Spinal cord (tissue), 10 donors: Measurements from ENCODE around the gene PSTPIP1. TPM values are rescaled to one million over a fixed set of nuclear protein-coding genes. Genes with fewer than 3 reads are reported as not detected.

Source experiments
- DNase-seq, 6 donors: peaks; one replicate each; pipeline versions ENCODE4 v3.0.0 to v3.0.0-alpha.2; 2013 to 2015; ENCODE audit warnings: low spot score in 6 of 6, low read depth in 4 of 6
- H3K27ac ChIP-seq: one replicate; pipeline ENCODE4 v1.5.1; 2013; ENCODE audit warnings: low read depth, low read length, control low read depth
- H3K27me3 ChIP-seq: one replicate; pipeline ENCODE4 v1.6.1; 2013; ENCODE audit warnings: low read length; ENCODE audit not compliant: control insufficient read depth, insufficient read depth
- H3K36me3 ChIP-seq: one replicate; pipeline ENCODE4 v1.6.1; 2013; ENCODE audit warnings: low read length; ENCODE audit not compliant: control insufficient read depth, insufficient read depth
- H3K4me1 ChIP-seq: one replicate; pipeline ENCODE4 v1.6.1; 2013; ENCODE audit warnings: low read length; ENCODE audit not compliant: control insufficient read depth, insufficient read depth
- H3K4me3 ChIP-seq: one replicate; pipeline ENCODE4 v1.5.1; 2013; ENCODE audit warnings: low read depth, low read length, control low read depth
- H3K9me3 ChIP-seq: one replicate; pipeline ENCODE4 v1.6.1; 2013; ENCODE audit warnings: low read length; ENCODE audit not compliant: control insufficient read depth, insufficient read depth
- WGBS: methylation state at CpG from one replicate; pipeline ENCODE4 v1.1.5; 2013; ENCODE audit warnings: missing lambda C conversion rate; ENCODE audit not compliant: insufficient coverage; 5-methylcytosine and 5-hydroxymethylcytosine counted together
- polyA plus RNA-seq, 2 donors: library from polyadenylated mRNA; unstranded; fragments of 120-200 nt; gene quantifications; one replicate each; pipeline ENCODE4 v1.2.1, GENCODE V29; 2013; ENCODE audit not compliant: insufficient read length in 2 of 2
- total RNA-seq, 2 donors: library from RNA; depleted of rRNA in 1 of 2; stranded (reverse); fragments of 120-200 nt in 1 of 2; fragments of >200 nt in 1 of 2; gene quantifications; one replicate each; pipeline versions ENCODE4 v1.2.3 to v1.2.4, GENCODE V29; 2013 to 2014
- donor health status: healthy.

Gene PSTPIP1
- total and polyA plus RNA-seq, 4 donors, result 1.4 to 3.3 (median 1.7) TPM

DNA sequence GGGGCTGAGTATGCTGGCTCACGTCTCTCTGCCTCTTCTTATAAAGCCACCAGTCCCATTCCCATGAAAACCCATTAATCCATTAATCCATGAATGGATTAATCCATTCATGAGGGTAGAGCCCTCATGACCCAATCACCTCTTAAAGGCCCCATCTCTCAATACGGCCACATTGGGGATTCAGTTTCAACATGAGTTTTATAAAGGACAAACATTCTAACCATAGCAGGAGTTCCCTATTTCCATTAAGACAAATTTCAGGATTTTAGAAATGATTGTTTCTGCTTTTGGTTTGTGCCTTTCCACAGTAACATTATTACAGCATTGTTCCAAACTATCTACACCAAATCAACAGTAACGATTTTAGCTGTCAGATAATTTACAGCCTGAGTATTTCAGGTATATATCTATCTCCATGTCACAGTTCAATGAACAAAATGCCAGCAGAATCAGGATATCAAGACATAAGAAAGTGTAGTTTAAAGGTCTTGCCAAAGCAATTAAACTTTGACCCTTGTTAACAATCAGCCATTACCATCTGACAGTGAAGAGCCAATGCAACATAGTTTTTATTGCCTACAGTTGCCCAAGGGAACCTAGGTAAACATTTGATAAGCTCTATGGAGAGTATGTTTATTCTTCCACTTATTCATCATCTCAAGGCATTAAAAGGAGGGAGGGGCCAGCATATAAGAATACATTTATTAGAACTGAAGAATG, 72.2 kb downstream of the PSTPIP1 start:
- Histone ChIP-seq H3K4me3 (no peak overlapping the region), H3K4me1 (peaks cover 3% of the 10 kb centered on the region)

GRCh38 chr15:77067691-77068367, 72.9 kb downstream of the PSTPIP1 start:
- no peak overlapping the region for H3K27ac ChIP-seq
- H3K27me3 ChIP-seq, result no peaks in the 10 kb centered on the region
- no peak overlapping the region for H3K4me3 ChIP-seq
- WGBS, result 87% methylated on average over 1 of the region's 3 CpGs
- no peaks in the 10 kb centered on the region for H3K9me3 ChIP-seq
- no peak for DNase-seq
- peaks cover 3% of the 10 kb centered on the region for H3K4me1 ChIP-seq
- H3K36me3 ChIP-seq, result no peaks in the 10 kb centered on the region

More for the DNA sequence above, 72.2 kb downstream of the PSTPIP1 start:
- Histone ChIP-seq H3K9me3 (no peaks in the 10 kb centered on the region), H3K27ac (no peak overlapping the region), H3K27me3 (no peaks in the 10 kb centered on the region), H3K36me3 (no peaks in the 10 kb centered on the region)
- WGBS, result no CpG with 5 or more reads among the region's 3 CpGs
- DNase-seq, result no peak

GRCh38 chr15:77068633-77069032, 73.7 kb downstream of the PSTPIP1 start:
- H3K36me3 ChIP-seq, result no peaks in the 10 kb centered on the region
- DNase-seq, result no peak
- no peaks in the 10 kb centered on the region for H3K27me3 ChIP-seq
- H3K4me1 ChIP-seq, result peaks cover 3% of the 10 kb centered on the region
- H3K4me3 ChIP-seq, result no peak overlapping the region
- no peak overlapping the region for H3K27ac ChIP-seq
- no peaks in the 10 kb centered on the region for H3K9me3 ChIP-seq
- WGBS, result no CpG with 5 or more reads among the region's 7 CpGs

DNA sequence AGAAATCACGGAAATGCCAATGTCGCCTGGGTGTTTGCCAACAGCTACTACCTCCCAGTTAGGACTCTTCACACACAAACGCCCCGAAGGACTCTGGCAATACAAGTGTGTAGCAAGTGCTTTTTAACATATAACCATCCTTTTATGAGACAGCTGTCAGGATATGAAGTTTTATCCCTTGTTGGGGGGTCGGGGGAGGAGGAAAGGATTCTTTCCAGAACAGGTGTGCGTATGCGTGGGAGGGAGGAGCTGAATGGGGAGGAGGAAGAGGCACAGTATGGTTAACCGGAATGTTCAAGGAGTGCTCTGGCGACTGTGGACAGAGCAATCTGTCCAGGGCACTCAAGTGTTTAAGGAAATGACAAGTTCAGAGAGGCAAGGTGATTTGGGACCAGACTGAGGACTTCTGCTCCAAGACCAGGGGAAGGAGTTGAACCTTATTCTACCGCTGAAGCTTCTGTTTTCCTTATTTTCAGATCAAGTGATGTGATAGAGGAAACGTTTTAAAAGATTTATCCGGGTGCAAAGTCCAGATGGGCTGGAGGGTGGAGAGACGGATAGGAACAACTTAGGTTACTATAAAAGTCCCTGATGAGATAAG, 74.7 kb downstream of the PSTPIP1 start:
- peak in 1 of 6 donors; percentile 43 for DNase-seq
- no peaks in the 10 kb centered on the region for H3K27me3 ChIP-seq
- no peaks in the 10 kb centered on the region for H3K9me3 ChIP-seq
- H3K27ac ChIP-seq, result peak overlapping the region; percentile 88
- peak overlapping the region; percentile 79 for H3K4me3 ChIP-seq
- H3K36me3 ChIP-seq, result no peaks in the 10 kb centered on the region
- H3K4me1 ChIP-seq, result peaks cover 3% of the 10 kb centered on the region
- 16% methylated on average over 6 of the region's 13 CpGs for WGBS

DNA sequence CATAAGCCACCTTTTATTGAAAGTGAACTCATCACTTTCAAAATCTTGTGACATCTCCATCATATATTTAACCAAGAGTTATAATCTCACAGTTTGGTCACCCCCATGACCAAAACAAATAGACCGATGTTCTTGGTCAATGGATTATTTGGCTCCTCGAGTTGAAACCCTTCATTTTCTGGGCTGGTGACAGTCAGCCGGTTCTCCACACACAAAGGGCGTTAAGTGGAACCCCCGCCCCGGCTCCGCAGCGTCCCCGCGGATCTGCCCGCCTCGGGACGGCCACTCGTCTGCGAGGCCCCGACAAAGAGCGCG, 75.2 kb downstream of the PSTPIP1 start:
- H3K27me3 ChIP-seq, result no peaks in the 10 kb centered on the region
- H3K4me1 ChIP-seq, result peaks cover 4% of the 10 kb centered on the region
- no peak for DNase-seq
- under 1% methylated on average over 18 of the region's 18 CpGs for WGBS
- H3K36me3 ChIP-seq, result no peaks in the 10 kb centered on the region
- peak overlapping the region; percentile 88 for H3K27ac ChIP-seq
- H3K9me3 ChIP-seq, result no peaks in the 10 kb centered on the region
- H3K4me3 ChIP-seq, result peak overlapping the region; percentile 79

- peaks cover 10% of the 10 kb centered on the region for H3K4me1 ChIP-seq
- peak; percentile 74 to 98 (median 92) for DNase-seq
- peak within 1 kb of the TSS; percentile 88 for H3K27ac ChIP-seq
- no peaks in the 10 kb centered on the region for H3K36me3 ChIP-seq
- WGBS, result under 1% methylated on average over 97 of the region's 97 CpGs
- H3K27me3 ChIP-seq, result no peaks in the 10 kb centered on the region
- H3K4me3 ChIP-seq, result peak within 1 kb of the TSS; percentile 79
- no peaks in the 10 kb centered on the region for H3K9me3 ChIP-seq
These were observed 75.8 kb downstream of the PSTPIP1 start, which contains the start of gene TSPAN3 for GRCh38 chr15:77070495-77071304. TSS of gene TSPAN3 (minus strand) at chr15:77071109. CDS start at chr15:77070954, 155 bp downstream.

DNA sequence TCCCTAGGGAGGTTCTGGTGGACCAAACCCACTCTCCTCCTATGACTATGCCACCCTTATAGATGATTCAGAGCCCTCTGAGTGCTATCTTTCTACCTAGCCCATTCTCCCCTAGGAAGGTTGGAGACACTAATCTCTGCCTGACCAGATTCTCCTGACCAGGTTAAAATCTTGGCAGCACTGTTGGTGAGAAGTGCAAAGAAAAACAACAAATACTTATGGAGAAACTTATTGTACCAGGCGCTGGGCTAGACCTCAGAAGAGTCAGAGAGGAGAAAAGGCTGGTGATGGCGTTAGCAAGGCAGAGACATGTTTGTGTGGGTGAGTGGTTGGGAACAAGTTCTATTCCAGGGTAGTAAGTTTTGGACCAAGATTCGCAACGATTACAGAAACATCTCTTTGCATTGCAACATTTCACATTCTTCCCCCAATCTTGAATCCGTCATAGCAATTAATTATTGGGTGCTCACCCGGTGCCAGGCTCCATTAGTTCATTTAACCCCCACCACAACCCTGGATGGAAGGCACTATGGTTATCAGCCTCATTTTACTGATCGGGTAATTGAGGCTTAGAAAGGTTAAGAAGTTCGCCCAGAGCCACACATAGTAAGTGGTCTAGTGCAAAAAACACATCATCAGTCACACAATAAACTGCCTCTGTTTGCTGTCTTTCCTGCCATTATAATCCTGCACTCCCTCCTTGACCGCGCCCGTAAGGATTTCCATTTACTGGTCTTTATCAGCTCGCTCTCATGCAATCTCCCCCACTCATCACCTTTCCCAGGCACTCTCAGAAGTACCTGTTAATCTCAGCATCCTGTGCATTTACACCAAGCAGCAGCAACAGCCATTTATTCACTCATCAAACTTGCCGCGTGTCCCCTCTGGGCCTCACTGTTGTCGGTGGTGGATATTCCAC, 76.6 kb downstream of the PSTPIP1 start:
- no peak for DNase-seq
- WGBS, result 82% methylated on average over 9 of the region's 15 CpGs
- Histone ChIP-seq H3K36me3 (no peaks in the 10 kb centered on the region), H3K9me3 (no peaks in the 10 kb centered on the region), H3K27me3 (no peaks in the 10 kb centered on the region), H3K4me3 (no peak overlapping the region), H3K27ac (peak overlapping the region; percentile 11), H3K4me1 (peaks cover 10% of the 10 kb centered on the region)

DNA sequence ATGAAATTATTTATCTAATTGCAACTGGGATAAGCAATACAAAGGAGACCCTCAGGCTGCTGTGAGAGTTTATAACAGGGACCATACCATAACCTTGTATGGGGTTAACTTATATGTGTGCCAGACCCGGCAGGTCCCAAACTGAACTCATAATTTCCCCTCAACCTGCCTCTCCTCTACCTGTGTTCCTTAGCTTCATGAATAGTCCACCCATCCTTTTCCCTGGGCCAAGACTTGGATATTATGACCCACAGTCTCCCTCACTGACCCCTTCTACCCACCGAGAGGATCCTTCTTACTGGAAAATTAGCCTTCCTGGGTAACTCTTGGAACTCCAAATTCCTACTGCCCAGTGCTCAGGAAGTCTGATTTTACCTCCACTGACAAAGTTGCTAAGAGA, 79.4 kb downstream of the PSTPIP1 start:
- Histone ChIP-seq H3K36me3 (no peaks in the 10 kb centered on the region), H3K4me3 (no peak overlapping the region), H3K9me3 (no peaks in the 10 kb centered on the region), H3K27me3 (no peaks in the 10 kb centered on the region), H3K4me1 (peaks cover 10% of the 10 kb centered on the region), H3K27ac (no peak overlapping the region)
- DNase-seq, result no peak
- WGBS, result 81% methylated on average over 2 of the region's 2 CpGs
